Erythroblast (primary cell): Measurements from ENCODE around the gene PCDH9.

Experiments
- GATA1 ChIP-seq: IDR thresholded peaks from 2 replicates; pipeline ENCODE4 v1.6.1; 2011; ENCODE audit warnings: low read depth, mild to moderate bottlenecking, control low read depth, low read length, moderate library complexity
- POLR2A ChIP-seq: IDR thresholded peaks from 2 replicates; pipeline ENCODE4 v1.6.1; 2011; ENCODE audit warnings: mild to moderate bottlenecking, low read length

- TF ChIP-seq POLR2A (no peak), GATA1 (no peak)
These were observed 228.8 kb downstream of the PCDH9 start for GRCh38 chr13:67001363-67001762.
